HG03196 (cell line): ENCODE data around the gene PACSIN2.

Source experiments
- ATAC-seq: cut with Tn5 transposase; IDR thresholded peaks from one replicate; pipeline ENCODE4 v1.9.1; 2021; ENCODE audit not compliant: unreplicated experiment

The PACSIN2 gene

GRCh38 chr22:42885446-42885845 lies 129.5 kb downstream of the PACSIN2 start:
- ATAC-seq: no peak

GRCh38 chr22:42884616-42885375 lies 130.2 kb downstream of the PACSIN2 start:
- no peak for ATAC-seq

GRCh38 chr22:42883970-42884369 lies 131.0 kb downstream of the PACSIN2 start:
- no peak for ATAC-seq

GRCh38 chr22:42883121-42883520 lies 131.8 kb downstream of the PACSIN2 start:
- no peak for ATAC-seq

DNA sequence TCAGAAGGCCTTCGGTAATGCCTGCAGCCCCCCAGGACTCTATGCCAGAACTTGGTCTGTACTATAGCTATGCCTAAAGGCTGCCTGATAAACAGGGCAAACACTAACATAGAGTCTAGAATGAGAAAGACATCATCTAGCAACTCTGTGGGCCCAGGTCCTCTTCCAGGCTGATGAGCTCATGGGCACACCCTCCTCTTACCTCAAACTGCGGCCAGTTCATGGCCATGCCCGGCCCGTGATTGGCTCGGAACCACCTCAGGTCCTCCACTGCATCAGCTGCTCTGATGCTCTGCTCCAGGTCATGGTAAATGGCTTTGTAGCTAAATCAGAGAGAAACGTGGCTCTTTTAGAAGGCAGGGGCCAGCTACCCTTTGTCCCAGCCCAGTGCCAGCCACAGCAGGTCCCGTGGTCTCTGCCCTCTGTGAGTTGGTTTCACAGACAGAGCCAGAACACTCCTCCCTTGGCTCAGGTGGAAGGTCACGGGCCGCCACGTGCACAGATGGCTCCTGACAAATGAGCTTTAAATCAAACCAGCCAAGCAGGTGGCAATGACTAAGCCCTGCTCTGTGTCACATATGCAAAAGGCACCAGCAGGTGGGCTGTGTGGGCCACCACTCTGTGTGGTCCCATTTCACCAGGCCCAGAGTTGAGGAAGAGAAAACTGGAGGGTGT lies 132.8 kb downstream of the PACSIN2 start:
- ATAC-seq: no peak

- no peak for ATAC-seq
These were observed 133.7 kb downstream of the PACSIN2 start for GRCh38 chr22:42881298-42881697.

DNA sequence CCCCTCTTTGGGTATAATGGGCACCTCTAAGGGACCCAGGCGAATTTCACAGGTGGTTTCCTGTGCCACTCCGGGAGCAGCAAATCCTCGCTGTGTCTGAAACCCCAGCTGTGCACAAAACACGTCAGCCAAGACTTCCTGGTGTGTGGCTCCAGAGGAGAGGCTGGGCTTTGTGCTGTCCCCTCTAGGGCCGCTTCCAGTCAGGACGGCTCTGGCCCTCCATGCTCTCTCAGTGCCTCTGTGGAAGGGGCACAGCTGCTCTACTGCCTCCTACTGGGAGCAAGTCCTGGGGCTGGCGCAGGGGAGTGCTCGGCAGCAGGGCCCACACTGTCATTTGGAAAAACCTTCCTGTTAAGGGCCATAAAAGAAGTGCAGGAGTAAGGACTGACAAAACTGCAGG lies 134.1 kb downstream of the PACSIN2 start:
- ATAC-seq: no peak

DNA sequence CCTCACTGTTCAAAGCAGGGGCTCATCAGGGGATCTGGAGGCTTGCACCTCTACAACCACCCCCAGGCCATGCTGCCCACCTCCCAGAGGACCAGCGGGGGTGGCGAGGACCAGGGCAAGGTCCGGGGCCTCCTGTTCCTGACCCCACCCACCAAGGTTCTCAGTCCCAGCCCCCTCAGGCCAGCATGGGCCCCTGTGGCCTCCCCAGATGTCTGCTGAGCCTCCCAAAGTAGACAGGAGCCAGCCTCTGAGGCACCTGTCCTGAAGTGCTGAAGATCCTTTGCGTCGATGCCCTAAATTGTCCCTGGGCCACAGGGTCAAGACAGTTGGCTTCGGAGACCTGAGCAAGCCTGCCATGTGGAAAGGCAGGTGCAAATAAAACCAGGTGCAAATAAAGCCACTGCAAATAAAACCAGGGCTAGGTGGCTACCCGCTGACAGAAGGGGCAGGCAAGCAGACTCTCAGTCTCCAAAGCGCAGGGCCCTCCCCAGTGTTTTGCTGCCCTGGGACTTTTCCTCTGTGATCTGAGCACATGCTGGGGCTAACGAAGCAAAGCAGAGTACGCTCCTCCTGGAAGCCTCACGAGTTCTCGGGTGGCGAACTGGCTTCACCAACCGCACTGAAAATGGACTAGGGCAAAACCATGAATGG lies 135.5 kb downstream of the PACSIN2 start:
- no peak for ATAC-seq

DNA sequence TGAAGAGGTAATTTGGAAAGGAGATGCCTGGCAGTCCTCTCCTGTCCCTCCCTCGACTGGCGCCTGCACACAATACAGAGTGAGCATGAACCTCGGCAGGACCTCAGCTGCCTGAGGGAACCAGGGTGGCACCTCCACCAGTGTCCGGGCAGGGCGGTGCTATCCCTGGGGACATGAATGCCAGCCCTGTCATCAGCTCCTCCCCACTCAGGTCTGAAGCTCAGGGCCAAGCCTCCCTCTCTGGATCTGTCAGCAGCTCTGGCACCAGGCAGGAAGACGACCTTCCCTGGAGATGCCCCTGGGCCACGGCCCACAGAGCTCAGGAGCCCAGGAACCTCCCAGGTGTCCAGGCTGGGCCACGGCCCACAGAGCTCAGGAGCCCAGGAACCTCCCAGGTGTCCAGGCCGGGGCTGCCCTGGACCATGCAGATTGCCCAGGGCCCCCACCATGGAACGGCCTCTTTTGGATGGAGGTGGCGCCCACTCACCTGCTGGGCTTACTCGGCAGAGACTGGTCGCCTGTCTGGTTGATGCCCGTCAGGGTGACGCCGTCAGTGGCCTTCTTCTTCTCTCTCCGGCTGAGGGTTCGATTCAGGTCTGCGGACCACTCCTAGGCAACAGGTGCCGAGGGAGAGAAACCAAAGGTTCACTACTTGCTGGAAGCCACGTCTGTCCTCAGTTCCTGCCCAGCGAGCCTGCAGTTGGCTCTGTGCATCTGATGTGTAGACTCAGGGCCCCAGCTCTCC lies 136.2 kb downstream of the PACSIN2 start:
- no peak for ATAC-seq

- no peak for ATAC-seq
These were observed 137.2 kb downstream of the PACSIN2 start for GRCh38 chr22:42877597-42878340.

DNA sequence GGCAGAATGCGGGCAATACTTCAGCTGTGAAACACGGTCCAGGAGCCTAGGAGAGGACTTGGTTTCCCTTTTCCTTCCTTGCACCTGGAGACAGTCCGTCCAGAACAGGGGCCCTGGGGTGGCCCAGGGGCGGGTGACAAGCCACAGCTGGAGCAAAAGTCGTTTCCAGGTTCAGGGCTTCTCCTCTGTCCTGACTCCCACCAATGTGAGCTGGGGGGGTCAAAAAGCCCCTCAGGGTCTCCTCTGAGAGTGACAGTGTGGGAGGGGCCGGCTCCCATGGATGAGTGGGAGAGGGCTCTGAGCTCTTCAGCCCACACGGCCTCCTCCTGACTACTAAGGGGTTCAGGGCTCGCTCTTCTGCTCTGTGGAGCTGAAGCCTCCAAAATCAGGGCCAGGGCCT lies 137.8 kb downstream of the PACSIN2 start:
- ATAC-seq: no peak

GRCh38 chr22:42876041-42876440 lies 138.9 kb downstream of the PACSIN2 start:
- no peak for ATAC-seq

DNA sequence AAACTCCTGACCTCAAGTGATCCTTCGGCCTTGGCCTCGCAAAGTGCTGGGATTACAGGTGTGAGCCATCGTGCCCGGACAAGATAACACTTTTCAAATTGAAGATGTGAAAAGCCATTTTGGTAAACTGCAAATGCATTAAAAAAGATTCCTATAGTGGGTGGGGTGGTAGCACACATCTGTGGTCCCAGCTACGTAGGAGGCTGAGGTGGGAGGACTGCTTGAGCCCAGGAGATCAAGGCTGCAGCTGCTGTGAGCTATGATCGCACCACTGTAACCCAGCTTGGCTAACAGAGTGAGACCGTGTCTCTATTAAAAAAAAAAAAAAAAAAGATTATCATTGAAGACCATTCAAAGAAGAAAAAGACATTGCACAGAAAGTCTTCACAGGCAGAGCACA lies 140.9 kb downstream of the PACSIN2 start:
- no peak for ATAC-seq

GRCh38 chr22:42873356-42873755 lies 141.6 kb downstream of the PACSIN2 start:
- no peak for ATAC-seq

GRCh38 chr22:42872821-42873220 lies 142.1 kb downstream of the PACSIN2 start:
- no peak for ATAC-seq

DNA sequence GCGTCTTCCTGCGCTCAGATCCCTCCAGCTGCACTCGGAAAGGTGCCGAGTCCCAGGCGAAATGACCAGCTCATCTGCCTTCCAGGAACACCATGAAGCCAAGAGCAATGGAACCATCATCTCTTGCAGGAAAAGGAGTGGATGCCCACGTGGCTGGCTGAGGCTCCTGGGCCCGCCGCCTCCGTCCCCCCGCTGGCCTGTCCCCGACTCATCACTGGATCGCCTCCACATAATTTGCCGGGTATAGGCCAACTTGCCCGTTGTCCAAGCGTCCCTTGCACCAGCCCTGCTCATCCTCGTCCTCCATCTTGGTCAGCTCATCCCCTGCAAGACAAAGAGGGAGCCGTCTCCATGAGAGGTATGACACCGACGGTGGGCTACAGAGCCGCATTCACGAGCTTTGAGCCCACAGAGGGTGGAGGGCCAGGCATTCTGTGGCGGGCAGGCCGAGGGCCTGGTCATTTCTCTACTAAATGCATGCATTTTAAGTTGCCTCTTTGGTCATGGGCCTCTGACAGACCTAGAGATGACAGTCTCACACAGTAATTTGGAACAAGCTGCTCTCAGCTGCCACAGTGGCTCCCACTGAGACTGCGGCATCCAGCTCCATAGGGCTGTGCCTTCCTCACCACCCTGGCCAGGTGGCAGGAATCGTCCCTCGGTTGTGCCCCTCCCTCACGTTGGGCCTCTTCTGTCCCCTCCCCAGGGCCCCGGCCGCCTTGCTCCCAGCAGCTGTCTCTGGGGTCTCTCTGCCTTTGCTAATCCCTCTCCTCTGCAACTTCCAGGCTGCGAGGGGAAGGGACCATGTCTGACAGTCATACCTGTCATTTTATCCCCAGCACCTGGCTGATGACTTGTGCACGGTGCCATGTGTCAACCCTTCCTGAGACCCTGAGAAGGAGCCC lies 143.6 kb downstream of the PACSIN2 start:
- no peak for ATAC-seq

- no peak for ATAC-seq
These were observed 145.0 kb downstream of the PACSIN2 start for GRCh38 chr22:42869888-42870480.

GRCh38 chr22:42869463-42869862 lies 145.5 kb downstream of the PACSIN2 start:
- no peak for ATAC-seq

GRCh38 chr22:42868751-42869251 lies 146.1 kb downstream of the PACSIN2 start:
- ATAC-seq: no peak
